Fibroblast of lung (primary cell): ENCODE results near the gene MS4A10. TPM values are rescaled to one million over a fixed set of nuclear protein-coding genes. Genes with fewer than 3 reads are reported as not detected.

Experiments
- DNase-seq, 2 donors: peaks; one replicate each; pipeline versions ENCODE4 v3.0.0 to v3.0.0-alpha.2; 2010; ENCODE audit warnings: low read depth in 2 of 2
- H2AFZ ChIP-seq: 2 replicates; pipeline ENCODE4 v1.5.1; 2012; ENCODE audit warnings: low read length, control low read depth, inconsistent platforms
- H3K27ac ChIP-seq: 2 replicates; pipeline ENCODE4 v1.5.1; 2011; ENCODE audit warnings: low read length, control low read depth; ENCODE audit not compliant: insufficient read depth
- H3K27me3 ChIP-seq: 2 replicates; pipeline ENCODE4 v1.5.1; 2011; ENCODE audit warnings: mild to moderate bottlenecking, low read length; ENCODE audit not compliant: control insufficient read depth, insufficient read depth
- H3K36me3 ChIP-seq: 2 replicates; pipeline ENCODE4 v1.5.1; 2011; ENCODE audit warnings: low read length; ENCODE audit not compliant: control insufficient read depth, insufficient read depth
- H3K4me1 ChIP-seq: 2 replicates; pipeline ENCODE4 v1.5.1; 2011; ENCODE audit warnings: low read length; ENCODE audit not compliant: control insufficient read depth, insufficient read depth; ENCODE audit errors: extremely low read depth
- H3K4me2 ChIP-seq: 2 replicates; pipeline ENCODE4 v1.5.1; 2011; ENCODE audit warnings: low read length, control low read depth; ENCODE audit not compliant: insufficient read depth; ENCODE audit errors: extremely low read depth
- H3K4me3 ChIP-seq, 4 experiments: fragments of 200-600 bp in 1 of 4; sonication (generic) in 1 of 4; replicated peaks in 1 of 4; 2 replicates each; pipeline ENCODE4 v1.5.1; 2011 to 2016; ENCODE audit warnings: low read length in 4 of 4, low read depth in 3 of 4, mild to moderate bottlenecking in 3 of 4, control low read depth in 2 of 4, inconsistent platforms in 1 of 4, mixed read lengths in 1 of 4; ENCODE audit not compliant: insufficient read depth in 1 of 4; ENCODE audit errors: control extremely low read depth in 1 of 4
- H3K79me2 ChIP-seq: 2 replicates; pipeline ENCODE4 v1.5.1; 2012; ENCODE audit warnings: mild to moderate bottlenecking, low read length, inconsistent platforms; ENCODE audit not compliant: control insufficient read depth, insufficient read depth
- H3K9ac ChIP-seq: 2 replicates; pipeline ENCODE4 v1.5.1; 2011; ENCODE audit warnings: mild to moderate bottlenecking, low read length, control low read depth; ENCODE audit not compliant: insufficient read depth
- H3K9me3 ChIP-seq: 2 replicates; pipeline ENCODE4 v1.5.1; 2012; ENCODE audit warnings: low read depth, low read length; ENCODE audit not compliant: control insufficient read depth, insufficient read depth
- H4K20me1 ChIP-seq: 2 replicates; pipeline ENCODE4 v1.5.1; 2011; ENCODE audit warnings: low read length; ENCODE audit not compliant: control insufficient read depth, insufficient read depth; ENCODE audit errors: extremely low read depth
- CTCF ChIP-seq, 2 donors: IDR thresholded peaks in 1 of 2; conservative IDR thresholded peaks in 1 of 2; 1 replicate in 1 of 2; 2 replicates in 1 of 2; pipeline ENCODE4 v1.5.1; 2011 to 2012; ENCODE audit warnings: low read length in 2 of 2, control low read depth in 1 of 2, inconsistent platforms in 1 of 2, low read depth in 1 of 2, mild to moderate bottlenecking in 1 of 2
- EZH2 ChIP-seq: IDR thresholded peaks from 2 replicates; pipeline ENCODE4 v1.5.1; 2012; ENCODE audit warnings: low read length, control low read depth, mild to moderate bottlenecking; ENCODE audit errors: missing control alignments
- polyA plus RNA-seq, 2 donors: library from polyadenylated mRNA; depleted of rRNA in 1 of 2; stranded (reverse) in 1 of 2; unstranded in 1 of 2; fragments of >200 nt; gene quantifications; 2 replicates each; pipeline ENCODE4 v1.2.1, GENCODE V29; 2011 to 2012; ENCODE audit warnings: missing spikeins in 1 of 2
- total RNA-seq: library from RNA; depleted of rRNA; stranded (reverse); fragments of >200 nt; gene quantifications from 2 replicates; pipeline ENCODE4 v1.2.1, GENCODE V29; 2014

The MS4A10 gene
- total and polyA plus RNA-seq, 2 donors (not counting 1 experiment from before 2014, with no cell fraction given), result not detected

- H3K79me2 ChIP-seq, result no peaks in the 10 kb centered on the region
- no peaks in the 10 kb centered on the region for H3K36me3 ChIP-seq
- DNase-seq, result no peak
- no peaks in the 10 kb centered on the region for H4K20me1 ChIP-seq
- no peak overlapping the region for H3K4me3 ChIP-seq
- H3K4me1 ChIP-seq, result no peaks in the 10 kb centered on the region
- no peak overlapping the region for H2AFZ ChIP-seq
- H3K4me2 ChIP-seq, result no peak overlapping the region
- H3K27me3 ChIP-seq, result no peaks in the 10 kb centered on the region
- no peak for TF ChIP-seq CTCF (conservative IDR thresholded peaks at IDR 0.05 in 1 of 2, IDR thresholded peaks at IDR 0.05 in 1 of 2; ENCODE audit: low read depth in 1 of 2, low read length in 2 of 2)
- no peak for TF ChIP-seq EZH2
- H3K9ac ChIP-seq, result no peak overlapping the region
- no peaks in the 10 kb centered on the region for H3K9me3 ChIP-seq
- no peak overlapping the region for H3K27ac ChIP-seq
These were observed 34.2 kb upstream of the MS4A10 start for GRCh38 chr11:60750911-60751310.

GRCh38 chr11:60753309-60753708 lies 31.8 kb upstream of the MS4A10 start:
- H3K79me2 ChIP-seq, result no peaks in the 10 kb centered on the region
- no peak overlapping the region for H3K9ac ChIP-seq
- H3K9me3 ChIP-seq, result no peaks in the 10 kb centered on the region
- H3K36me3 ChIP-seq, result no peaks in the 10 kb centered on the region
- no peak overlapping the region for H3K4me3 ChIP-seq
- H3K4me1 ChIP-seq, result no peaks in the 10 kb centered on the region
- TF ChIP-seq EZH2 (no peak), CTCF (conservative IDR thresholded peaks at IDR 0.05 in 1 of 2, IDR thresholded peaks at IDR 0.05 in 1 of 2; ENCODE audit: low read depth in 1 of 2, low read length in 2 of 2) (no peak)
- no peak overlapping the region for H3K4me2 ChIP-seq
- no peak for DNase-seq
- H3K27me3 ChIP-seq, result no peaks in the 10 kb centered on the region
- no peak overlapping the region for H2AFZ ChIP-seq
- H3K27ac ChIP-seq, result no peak overlapping the region
- no peaks in the 10 kb centered on the region for H4K20me1 ChIP-seq

- TF ChIP-seq EZH2 (no peak), CTCF (conservative IDR thresholded peaks at IDR 0.05 in 1 of 2, IDR thresholded peaks at IDR 0.05 in 1 of 2; ENCODE audit: low read depth in 1 of 2, low read length in 2 of 2) (no peak)
- H3K79me2 ChIP-seq, result no peaks in the 10 kb centered on the region
- H3K4me1 ChIP-seq, result no peaks in the 10 kb centered on the region
- no peak overlapping the region for H3K4me2 ChIP-seq
- H2AFZ ChIP-seq, result no peak overlapping the region
- no peaks in the 10 kb centered on the region for H3K36me3 ChIP-seq
- no peak overlapping the region for H3K4me3 ChIP-seq
- no peak overlapping the region for H3K27ac ChIP-seq
- H3K9me3 ChIP-seq, result no peaks in the 10 kb centered on the region
- H3K9ac ChIP-seq, result no peak overlapping the region
- no peak for DNase-seq
- H3K27me3 ChIP-seq, result no peaks in the 10 kb centered on the region
- no peaks in the 10 kb centered on the region for H4K20me1 ChIP-seq
These were observed 30.2 kb upstream of the MS4A10 start for GRCh38 chr11:60754887-60755286.
